Kidney (tissue), 14 donors: ENCODE results near the gene PERM1. TPM values are rescaled to one million over a fixed set of nuclear protein-coding genes. Genes with fewer than 3 reads are reported as not detected.

Experiments
- DNase-seq, 5 donors: peaks; one replicate each; pipeline ENCODE4 v3.0.0-alpha.2; 2013 to 2020
- FAIRE-seq: peaks from 2 replicates; lab custom pipeline; 2012; peaks lifted over from hg19 to GRCh38; lab: Jason Lieb, UNC
- H3K27ac ChIP-seq, 2 donors: one replicate each; pipeline ENCODE4 v1.7.0; 2013; ENCODE audit warnings: low read depth in 2 of 2, low read length in 2 of 2, inconsistent platforms in 1 of 2
- H3K27me3 ChIP-seq: one replicate; pipeline ENCODE4 v1.7.1; 2013; ENCODE audit warnings: low read length, inconsistent platforms; ENCODE audit not compliant: control insufficient read depth, insufficient read depth
- H3K36me3 ChIP-seq, 3 donors: one replicate each; pipeline versions ENCODE4 v1.7.0 to v1.7.1; 2013; ENCODE audit warnings: low read length in 3 of 3, control low read depth in 1 of 3, inconsistent platforms in 1 of 3; ENCODE audit not compliant: insufficient read depth in 3 of 3, control insufficient read depth in 2 of 3
- H3K4me1 ChIP-seq, 3 donors: one replicate each; pipeline versions ENCODE4 v1.7.0 to v1.7.1; 2013; ENCODE audit warnings: low read length in 3 of 3, inconsistent platforms in 1 of 3, low read depth in 1 of 3; ENCODE audit not compliant: control insufficient read depth in 2 of 3, insufficient read depth in 2 of 3
- H3K4me3 ChIP-seq, 3 donors: one replicate each; pipeline versions ENCODE4 v1.7.0 to v1.8.1; 2013; ENCODE audit warnings: low read length in 3 of 3, control low read depth in 1 of 3, inconsistent platforms in 1 of 3
- H3K9ac ChIP-seq, 3 donors: one replicate each; pipeline versions ENCODE4 v1.7.0 to v1.7.1; 2013; ENCODE audit warnings: low read length in 3 of 3, control low read depth in 1 of 3, inconsistent platforms in 1 of 3
- H3K9me3 ChIP-seq, 3 donors: one replicate each; pipeline versions ENCODE4 v1.7.0 to v1.7.1; 2013; ENCODE audit warnings: low read length in 3 of 3, control low read depth in 1 of 3, inconsistent platforms in 1 of 3; ENCODE audit not compliant: control insufficient read depth in 2 of 3, insufficient read depth in 1 of 3
- intact Hi-C: fragments of 100-400 bp; cut with DNase I; formaldehyde crosslinking; loops from one replicate; pipeline ENCODE4 v1.11.1; 2022
- polyA plus RNA-seq: library from polyadenylated mRNA; stranded (reverse); fragments of 350-450 nt; fragmentation: Illumina TruSeq; extraction: RNeasy Lipid Tissue Mini Kit (QIAGEN cat#74804); gene quantifications from one replicate; pipeline ENCODE4 v1.2.3, GENCODE V29; 2014; ENCODE audit warnings: low read depth, low replicate concordance; ENCODE audit not compliant: insufficient read depth
- total RNA-seq: library from RNA; stranded (reverse); fragmentation: NEBNext Ultra II Directional; extraction: Animal tissue kit (Norgen Biotek cat#: 25700); gene quantifications from one replicate; pipeline ENCODE4 v1.2.1, GENCODE V29; 2021
- TF ChIP-seq, protein P1 (sequence below): IDR thresholded peaks from 3 replicates; pipeline ENCODE4 v1.5.1; 2012; ENCODE audit warnings: mild to moderate bottlenecking, moderate library complexity, borderline replicate concordance; ENCODE audit not compliant: insufficient read depth; ENCODE audit errors: extremely low read depth
- donor health status: control.
- donor health status: control.
- donor health status: control.
- donor health status: control.
- donor health status: control.
- donor health status: DM: yes; HTN: yes; CAD: no.
- donor health status: Normal renal cell carcinoma (clear cell type).

Gene PERM1
- total and polyA plus RNA-seq, 2 donors from 2014 or later = 0.25 to 0.86 TPM

DNA sequence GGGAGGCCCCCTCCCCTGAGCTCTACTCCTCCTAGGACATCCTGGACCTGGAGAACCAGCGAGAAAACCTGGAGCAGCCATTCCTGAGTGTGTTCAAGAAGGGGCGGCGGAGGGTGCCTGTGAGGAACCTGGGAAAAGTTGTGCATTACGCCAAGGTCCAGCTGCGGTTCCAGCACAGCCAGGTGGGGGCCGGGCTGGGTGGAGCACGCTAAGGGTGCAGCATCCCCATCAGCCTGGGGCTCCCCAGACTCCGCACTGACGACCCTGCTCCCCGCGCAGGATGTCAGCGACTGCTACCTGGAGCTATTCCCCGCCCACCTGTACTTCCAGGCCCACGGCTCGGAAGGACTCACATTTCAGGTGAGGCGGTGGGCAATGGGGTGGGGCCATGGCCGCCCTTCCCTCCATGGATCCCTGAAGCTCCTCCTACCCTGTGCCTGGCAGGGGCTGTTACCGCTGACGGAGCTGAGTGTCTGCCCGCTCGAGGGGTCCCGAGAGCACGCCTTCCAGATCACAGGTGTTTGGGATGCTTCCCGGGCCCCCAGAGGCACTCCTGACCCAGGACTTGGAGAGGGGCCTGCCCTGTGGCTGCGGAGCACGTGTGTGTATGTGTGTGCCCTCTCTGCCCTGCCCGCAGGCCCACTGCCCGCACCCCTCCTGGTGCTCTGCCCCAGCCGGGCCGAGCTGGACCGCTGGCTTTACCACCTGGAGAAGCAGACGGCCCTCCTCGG, 11.5 kb downstream of the PERM1 start:
- no peak overlapping the region for H3K4me3 ChIP-seq
- no peaks in the 10 kb centered on the region for H3K9me3 ChIP-seq
- H3K27me3 ChIP-seq = peaks cover 9% of the 10 kb centered on the region
- H3K36me3 ChIP-seq = no peaks in the 10 kb centered on the region
- FAIRE-seq (no peak), DNase-seq (peak in 2 of 5 donors; percentile 32 to 53)
- intact Hi-C loops = no loop called here
- H3K27ac ChIP-seq = no peak overlapping the region
- H3K4me1 ChIP-seq = peaks cover 0 to 7% (median 0%) of the 10 kb centered on the region in 3 donors
- TF ChIP-seq, protein P1, sequence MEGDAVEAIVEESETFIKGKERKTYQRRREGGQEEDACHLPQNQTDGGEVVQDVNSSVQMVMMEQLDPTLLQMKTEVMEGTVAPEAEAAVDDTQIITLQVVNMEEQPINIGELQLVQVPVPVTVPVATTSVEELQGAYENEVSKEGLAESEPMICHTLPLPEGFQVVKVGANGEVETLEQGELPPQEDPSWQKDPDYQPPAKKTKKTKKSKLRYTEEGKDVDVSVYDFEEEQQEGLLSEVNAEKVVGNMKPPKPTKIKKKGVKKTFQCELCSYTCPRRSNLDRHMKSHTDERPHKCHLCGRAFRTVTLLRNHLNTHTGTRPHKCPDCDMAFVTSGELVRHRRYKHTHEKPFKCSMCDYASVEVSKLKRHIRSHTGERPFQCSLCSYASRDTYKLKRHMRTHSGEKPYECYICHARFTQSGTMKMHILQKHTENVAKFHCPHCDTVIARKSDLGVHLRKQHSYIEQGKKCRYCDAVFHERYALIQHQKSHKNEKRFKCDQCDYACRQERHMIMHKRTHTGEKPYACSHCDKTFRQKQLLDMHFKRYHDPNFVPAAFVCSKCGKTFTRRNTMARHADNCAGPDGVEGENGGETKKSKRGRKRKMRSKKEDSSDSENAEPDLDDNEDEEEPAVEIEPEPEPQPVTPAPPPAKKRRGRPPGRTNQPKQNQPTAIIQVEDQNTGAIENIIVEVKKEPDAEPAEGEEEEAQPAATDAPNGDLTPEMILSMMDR = no peak
- H3K9ac ChIP-seq = no peak overlapping the region

GRCh38 chr1:969260-969855, 12.5 kb downstream of the PERM1 start:
- DNase-seq = no peak
- TF ChIP-seq, protein P1 = no peak
- Histone ChIP-seq H3K36me3 (no peaks in the 10 kb centered on the region), H3K9ac (no peak overlapping the region), H3K27ac (no peak overlapping the region), H3K9me3 (no peaks in the 10 kb centered on the region), H3K4me1 (peaks cover 0 to 7% (median 0%) of the 10 kb centered on the region in 3 donors), H3K4me3 (no peak overlapping the region), H3K27me3 (peaks cover 9% of the 10 kb centered on the region)
- FAIRE-seq = no peak
- intact Hi-C loops = no loop called here

DNA sequence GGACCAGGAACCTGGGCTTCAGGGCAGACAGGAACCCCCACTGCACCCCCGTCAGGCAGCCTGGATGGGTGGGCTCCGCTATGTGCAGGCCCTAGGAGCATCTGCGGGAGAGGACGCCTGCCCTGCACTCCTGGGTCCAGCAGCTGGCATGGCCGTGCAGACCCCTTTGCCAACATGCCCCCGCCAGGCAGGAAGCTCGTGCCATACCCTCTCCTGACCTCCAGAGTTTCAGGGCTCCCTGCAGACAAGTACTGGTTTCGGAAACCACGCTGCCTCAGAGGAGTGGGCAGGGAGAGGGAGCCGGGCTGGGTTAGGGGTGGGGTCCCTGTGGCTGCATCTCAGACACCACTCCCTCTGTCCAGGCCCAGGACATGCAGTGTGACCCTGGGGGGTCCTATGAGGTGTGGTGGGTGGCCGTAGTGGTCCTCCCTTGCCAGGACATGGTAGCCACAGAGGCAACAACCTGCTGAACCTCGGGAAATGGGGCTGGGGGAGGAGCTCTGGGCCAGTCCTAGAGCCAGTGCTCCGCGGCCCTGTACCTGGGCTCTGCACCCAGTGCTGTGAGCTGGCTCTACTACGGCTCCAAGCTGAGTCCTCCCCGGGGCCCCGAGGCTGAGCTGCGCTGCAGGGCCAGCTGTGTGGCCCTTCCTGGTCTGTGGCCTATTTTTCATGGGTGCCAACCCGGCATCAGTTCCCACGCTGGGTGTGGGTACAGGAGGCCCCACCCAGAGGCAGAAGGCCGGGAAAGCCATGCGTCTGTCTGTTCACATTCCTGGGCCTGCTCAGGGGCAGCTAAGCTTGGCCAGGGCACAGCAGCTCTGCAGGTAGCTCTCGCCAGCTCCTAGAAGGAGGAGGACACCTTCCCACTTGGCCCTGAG, 14.2 kb downstream of the PERM1 start:
- no peaks in the 10 kb centered on the region for H3K36me3 ChIP-seq
- no peak overlapping the region for H3K9ac ChIP-seq
- no peak overlapping the region for H3K4me3 ChIP-seq
- H3K4me1 ChIP-seq = peaks cover 0 to 7% (median 0%) of the 10 kb centered on the region in 3 donors
- H3K9me3 ChIP-seq = no peaks in the 10 kb centered on the region
- intact Hi-C loops = no loop called here
- TF ChIP-seq, protein P1 = no peak
- DNase-seq (no peak), FAIRE-seq (no peak)
- peaks cover 9% of the 10 kb centered on the region for H3K27me3 ChIP-seq
- no peak overlapping the region for H3K27ac ChIP-seq
